ENCODE measurements around the gene SFMBT2.
"Not testable (repeated sequence)": the region's sequence is repeated elsewhere in the genome, so short reads cannot be mapped to it uniquely, and the experiment has no call there.

Gene SFMBT2

DNA sequence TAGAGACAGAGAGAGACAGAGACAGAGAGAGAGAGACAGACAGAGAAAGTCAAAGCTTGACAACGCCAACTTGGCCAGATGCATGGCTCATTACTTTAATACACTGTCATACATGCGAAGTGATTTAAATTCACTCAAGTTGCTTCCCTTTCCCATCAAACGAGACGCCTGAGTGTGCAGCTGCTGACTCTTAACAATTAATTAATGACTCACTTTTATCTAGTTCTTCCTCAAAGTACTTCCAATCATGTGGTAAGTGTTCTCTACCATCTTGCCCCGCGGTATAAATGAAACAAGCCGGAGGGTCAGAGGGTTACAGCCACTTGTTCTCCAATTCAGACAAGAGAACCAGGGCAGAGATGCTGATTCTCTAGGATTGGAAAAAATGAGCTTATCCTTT is 90.8 kb downstream of the SFMBT2 start:
- no peak for DNase-seq (ENCODE audit: low spot score)

DNA sequence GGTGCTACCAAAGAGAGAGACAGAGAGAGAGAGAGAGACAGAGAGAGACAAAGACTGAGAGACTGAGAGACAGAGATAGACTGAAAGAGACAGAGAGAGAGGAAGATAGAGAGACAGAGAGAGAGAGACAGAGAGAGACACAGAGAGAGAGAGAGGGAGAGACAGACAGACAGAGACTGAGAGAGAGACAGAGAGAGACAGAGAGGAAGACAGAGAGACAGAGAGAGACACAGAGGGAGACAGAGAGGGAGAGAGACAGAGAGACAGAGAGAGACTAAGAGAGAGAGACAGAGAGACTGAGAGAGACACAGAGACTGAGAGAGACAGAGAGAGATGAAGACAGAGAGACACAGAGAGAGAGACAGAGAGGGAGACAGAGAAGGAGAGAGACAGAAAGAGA is 91.2 kb downstream of the SFMBT2 start:
- DNase-seq (ENCODE audit: low spot score): no peak

DNA sequence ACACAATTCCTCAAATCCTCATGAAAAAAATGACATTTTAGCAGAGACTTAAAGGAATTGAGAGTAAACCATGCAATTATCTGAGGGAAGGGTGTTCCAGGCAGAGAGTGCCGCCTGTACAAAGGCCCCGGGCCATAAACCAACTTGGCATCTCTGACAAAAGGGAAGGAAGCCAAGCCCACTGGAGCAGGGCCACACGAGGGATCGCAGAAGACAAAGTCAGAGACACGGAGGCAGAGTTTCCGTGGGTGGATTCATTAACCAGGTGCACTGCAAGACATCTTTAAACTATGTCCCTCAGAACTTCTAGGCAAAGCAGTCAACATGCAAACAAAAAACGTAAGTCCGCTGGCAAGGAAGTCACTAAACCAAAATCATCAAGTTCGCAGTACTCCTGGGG is 92.0 kb downstream of the SFMBT2 start:
- DNase-seq (ENCODE audit: low spot score): no peak

DNA sequence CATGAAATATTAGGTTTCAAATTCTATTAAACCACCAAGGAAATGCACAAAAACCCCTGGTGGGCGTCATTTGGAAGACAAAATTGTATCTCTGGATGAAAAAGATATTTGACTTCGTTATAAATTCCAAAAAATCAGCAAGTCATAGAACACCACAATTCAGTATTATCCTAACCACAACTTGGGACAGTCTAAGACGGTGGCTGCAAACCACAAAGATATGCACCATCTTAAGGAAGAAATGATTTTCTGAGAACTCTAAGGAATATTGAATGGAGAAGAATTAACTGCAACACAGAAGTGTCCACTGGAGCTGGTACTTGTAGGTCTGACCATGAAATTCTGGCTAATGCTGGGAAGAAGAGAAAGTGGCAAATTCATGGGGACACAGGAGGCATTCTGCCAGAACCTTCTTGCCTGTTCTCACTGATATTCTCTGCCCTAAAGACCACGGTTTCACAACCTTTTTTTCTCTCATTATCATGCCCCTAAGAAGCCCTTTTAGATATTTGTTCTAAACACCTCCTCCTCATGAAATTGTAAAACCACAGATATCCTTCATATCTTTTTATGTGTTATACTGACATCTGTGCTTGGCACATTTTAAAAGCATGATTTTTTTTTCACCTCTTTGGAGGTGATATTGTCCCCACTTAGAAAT is 92.9 kb downstream of the SFMBT2 start:
- no peak for DNase-seq (ENCODE audit: low spot score)

DNA sequence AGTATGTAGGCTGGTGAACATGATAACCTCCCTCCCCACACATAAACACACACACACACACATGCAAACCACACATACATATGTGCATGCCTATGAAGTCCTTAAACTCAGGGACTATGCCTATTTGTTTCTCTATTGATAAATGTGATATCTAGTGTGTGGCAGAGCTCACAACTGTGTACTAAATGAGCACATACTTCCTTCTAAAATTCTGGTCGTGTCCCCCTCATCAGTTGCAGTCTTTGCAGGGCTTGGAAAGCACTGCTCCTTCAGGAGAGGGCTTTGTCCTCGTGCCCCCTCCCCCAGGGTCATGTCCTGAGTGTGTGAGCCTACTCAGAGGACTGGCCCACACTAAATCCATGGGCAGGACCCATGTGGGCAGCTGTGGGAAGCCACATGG is 94.0 kb downstream of the SFMBT2 start:
- no peak for DNase-seq (ENCODE audit: low spot score)

DNA sequence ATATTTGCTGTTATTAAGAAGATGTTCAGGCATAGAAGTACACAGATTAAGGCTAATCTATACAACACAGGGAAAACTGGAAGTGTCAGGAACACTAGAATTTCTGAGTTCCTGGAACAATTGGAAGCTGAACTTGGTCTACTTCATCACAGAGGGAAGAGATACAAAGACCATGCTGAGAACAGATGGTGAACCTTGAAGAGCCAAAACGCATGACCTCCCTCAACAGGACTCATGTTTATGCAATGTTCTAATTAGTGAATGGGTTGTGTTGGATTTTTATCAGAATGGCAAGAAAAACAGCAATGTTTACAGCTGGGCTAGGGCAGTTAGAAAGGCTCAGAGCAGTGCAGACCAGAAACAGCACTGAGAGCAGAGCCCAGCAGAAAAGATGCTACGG is 94.9 kb downstream of the SFMBT2 start:
- no peak for DNase-seq (ENCODE audit: low spot score)

DNA sequence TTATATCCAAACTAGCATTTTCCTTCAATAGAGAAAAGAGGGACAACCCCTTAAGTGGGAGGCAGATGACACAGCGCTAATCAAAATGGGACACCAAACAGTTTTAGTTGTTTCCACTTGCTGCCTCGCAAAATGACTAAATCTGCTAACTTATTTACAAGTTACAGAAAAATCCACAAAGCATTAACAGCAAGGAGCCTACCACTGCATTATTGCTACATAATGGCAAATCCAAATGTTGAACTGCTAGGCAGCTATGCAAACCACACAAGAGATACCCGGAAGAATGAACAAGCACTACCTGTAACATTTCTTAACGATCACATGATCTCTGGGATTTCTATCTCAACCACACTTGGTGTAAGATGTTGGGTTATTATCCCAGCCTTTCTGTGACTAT is 96.7 kb downstream of the SFMBT2 start:
- no peak for DNase-seq (ENCODE audit: low spot score)

DNA sequence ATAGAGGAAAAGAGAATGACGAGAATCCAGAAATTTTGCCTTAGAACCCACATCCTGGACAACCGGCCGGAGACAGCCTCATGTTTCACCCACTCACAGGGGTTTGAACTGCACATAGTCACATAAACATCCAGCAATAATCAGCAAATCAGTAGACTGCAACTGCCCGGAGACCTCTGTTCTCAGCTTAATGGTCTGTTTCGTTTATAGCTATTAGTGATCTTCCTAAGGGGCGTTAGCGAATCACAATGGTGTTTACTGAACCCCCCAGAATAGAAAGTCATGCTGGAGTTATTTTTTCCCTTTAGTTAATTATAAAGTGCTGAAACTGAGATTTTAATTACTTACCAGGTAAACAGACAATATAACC is 98.4 kb downstream of the SFMBT2 start:
- no peak for DNase-seq (ENCODE audit: low spot score)

DNA sequence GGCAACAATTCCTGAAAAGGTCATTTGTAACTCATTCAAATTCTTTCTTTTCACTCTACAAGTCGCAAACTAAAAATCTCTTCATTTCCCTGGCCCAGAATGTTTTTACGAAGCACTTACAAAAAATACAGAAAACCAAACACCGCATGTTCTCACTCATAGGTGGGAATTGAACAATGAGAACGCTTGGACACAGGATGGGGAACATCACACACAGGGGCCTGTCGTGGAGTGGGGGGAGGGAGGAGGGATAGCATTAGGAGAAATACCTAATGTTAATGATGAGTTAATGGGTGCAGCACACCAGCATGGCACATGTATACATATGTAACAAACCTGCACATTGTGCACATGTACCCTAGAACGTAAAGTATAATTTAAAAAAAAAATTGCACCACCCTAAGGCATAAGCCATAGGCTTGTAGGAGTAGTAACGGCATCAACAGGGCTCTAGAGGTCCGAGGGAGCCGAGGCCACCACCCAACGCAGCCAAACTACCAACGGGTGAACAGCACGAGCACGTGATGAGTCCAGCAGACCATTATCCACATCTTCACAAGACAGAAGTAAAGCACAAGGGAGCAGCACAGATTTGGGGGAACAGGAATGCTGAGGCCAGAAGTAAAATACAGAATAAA is 98.9 kb downstream of the SFMBT2 start:
- DNase-seq (ENCODE audit: low spot score): not testable (repeated sequence)

DNA sequence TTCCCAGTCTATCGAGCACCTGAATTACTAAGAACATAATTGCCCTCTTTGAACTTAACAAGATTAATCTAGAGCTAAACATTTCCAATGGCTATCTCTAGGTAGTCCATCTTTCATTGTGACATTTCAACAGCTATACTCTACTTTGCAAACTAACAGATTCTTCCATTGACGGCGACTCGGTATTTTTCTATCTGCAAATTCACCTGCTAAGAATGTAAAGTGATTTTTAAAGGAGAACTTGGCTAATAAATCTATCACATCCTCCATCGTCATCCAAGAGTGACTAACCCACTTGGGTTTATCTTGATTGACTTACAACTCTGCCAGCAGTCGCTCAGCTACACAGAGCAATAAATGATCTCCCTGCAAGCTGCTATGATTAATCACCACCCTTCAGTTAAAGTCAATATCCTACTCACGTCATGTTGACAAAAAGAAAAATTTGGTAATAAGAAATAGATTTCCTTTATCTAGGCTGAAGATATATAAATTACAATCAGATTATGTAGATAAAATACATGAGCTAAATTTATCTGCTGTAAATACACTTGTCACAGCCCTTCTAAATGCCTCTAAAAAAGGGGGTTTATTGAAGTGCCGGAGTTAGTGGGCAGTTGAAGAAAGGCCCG is 99.5 kb downstream of the SFMBT2 start:
- DNase-seq (ENCODE audit: low spot score): no peak

DNA sequence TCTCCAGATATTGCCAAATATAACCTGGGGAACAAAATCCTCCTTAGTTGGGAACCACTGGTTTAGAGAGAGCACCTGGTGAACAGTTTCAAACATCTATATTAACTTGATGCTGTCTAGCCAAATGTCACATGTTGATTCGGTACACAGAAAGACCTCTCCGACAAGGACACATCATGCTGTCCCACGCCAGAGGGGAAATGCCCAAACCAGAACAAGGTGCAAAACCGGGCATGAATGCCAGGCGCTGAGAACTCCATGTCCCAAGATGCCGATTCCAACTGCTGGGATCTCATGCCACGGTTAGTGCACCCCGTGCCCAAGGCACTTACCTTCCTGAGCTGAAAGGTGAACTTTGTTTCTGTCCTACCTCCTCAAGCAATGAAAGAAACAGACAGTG is 100.8 kb downstream of the SFMBT2 start:
- no peak for DNase-seq (ENCODE audit: low spot score)

DNA sequence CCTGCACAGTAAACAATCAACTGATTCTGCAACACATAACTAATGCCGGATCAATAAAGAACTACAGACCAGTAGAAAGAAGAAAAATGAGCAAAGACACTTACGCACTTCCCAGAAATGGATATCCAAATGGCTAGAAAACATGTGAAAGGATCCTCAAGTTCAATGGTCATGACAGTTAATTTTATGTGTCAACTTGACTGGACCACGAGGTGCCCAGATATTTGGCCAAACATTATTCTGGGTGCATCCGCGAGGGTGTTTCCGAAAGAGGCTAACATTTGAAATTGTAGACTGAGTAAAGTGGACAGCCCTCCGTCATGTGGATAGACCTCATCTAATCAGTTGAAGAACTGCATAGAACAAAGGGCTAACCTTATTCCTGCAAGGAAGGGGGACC is 102.0 kb downstream of the SFMBT2 start:
- DNase-seq (ENCODE audit: low spot score): no peak

DNA sequence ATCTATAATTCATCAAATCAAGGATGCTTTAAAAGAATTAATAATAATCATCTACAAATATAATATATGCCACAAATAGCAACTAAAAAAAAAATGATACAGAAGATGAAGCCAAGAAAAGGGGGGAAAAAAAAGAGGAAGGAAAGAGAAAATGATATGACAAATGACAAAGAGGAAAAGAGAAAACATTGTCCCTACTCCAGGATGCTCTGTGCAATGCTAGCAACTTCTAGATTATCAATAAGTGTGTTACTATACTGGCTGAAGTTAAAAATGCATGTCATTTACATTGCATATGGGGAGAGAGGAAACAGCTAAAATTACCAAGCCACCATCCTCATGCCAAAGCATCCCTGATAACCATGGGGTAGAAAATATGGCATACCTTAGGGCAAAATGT is 104.2 kb downstream of the SFMBT2 start:
- DNase-seq (ENCODE audit: low spot score): no peak

DNA sequence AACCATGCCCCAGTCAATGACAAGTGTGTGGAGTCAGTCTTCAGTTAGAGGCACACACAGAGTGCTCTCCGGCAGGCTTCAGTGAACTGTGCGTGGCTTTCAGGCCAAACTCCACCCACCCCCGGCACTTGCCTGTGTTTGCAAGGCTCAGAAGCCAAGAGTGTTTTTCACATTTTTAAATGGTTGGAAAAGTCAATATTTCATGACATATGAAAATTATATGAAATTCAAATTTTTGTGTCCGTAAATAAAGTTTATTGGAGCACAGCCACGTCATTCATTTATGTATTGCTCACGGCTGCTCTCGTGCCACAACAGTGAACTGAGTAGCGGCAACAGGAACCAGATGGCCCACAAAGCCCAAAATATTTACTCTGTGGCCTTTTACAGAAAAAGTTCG is 104.7 kb downstream of the SFMBT2 start:
- no peak for DNase-seq (ENCODE audit: low spot score)

DNA sequence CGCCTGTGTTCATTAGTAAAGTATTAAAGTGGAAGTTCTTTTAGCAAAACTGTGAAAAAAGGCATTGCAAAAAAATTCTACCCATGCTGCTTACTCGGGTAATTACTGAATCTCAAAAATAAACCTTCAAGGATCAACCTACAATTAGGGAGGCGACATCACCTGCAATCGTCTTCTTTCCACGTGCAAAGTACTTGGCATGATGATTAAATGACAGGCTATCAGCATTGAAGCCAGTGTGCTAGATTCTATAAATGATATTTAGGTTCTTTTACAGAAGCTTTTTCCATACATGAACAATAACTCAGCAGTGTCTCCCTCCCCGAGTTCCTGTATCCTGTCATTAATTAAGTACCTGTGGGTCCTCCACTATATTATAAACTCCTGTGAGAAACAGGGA is 105.8 kb downstream of the SFMBT2 start:
- DNase-seq (ENCODE audit: low spot score): no peak

DNA sequence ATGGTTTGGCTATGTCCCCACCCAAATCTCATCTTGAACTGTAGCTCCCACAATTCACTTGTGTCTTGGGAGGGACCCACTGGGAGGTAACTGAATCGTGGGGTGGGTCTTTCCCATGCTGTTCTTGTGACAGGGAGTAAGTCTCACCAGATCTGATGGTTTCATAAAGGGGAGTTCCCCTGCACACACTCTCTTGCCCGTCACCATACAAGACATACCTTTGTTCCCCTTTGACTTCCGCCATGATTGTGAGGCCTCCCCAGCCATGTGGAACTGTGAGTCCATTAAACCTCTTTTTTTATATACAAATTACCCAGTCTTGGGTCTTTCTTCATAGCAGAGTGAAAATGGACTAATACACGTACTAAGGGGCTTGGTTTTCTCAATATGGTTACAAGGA is 106.7 kb downstream of the SFMBT2 start:
- no peak for DNase-seq (ENCODE audit: low spot score)

DNA sequence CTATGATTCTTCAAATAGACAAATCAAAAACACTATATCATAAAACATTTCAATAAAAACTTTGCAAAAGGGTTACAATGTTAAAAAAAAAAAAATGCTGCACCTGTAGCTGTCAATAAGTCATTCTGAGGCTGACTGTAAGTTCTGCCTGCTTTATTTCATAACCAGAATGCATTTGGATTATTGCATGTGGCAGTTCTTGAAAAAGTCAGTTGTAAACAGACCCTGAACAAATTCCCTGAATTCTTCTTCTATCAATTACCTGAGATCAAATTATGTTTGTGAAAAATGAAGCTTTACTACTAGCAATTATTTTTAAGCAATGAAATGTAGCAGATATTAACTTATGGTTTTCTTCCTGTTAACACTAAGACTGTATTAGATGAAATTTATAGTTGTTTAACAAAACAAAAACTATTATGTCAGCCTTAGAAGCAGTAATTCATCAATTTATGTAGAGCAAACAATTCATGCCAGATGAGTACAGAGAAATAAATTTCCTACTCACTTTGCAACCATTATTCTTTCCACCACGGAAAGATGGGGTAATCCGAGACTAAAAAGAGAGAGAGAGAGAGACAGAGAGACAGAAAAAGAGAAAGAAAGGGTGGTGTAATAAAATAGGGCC is 107.8 kb downstream of the SFMBT2 start:
- DNase-seq (ENCODE audit: low spot score): no peak

DNA sequence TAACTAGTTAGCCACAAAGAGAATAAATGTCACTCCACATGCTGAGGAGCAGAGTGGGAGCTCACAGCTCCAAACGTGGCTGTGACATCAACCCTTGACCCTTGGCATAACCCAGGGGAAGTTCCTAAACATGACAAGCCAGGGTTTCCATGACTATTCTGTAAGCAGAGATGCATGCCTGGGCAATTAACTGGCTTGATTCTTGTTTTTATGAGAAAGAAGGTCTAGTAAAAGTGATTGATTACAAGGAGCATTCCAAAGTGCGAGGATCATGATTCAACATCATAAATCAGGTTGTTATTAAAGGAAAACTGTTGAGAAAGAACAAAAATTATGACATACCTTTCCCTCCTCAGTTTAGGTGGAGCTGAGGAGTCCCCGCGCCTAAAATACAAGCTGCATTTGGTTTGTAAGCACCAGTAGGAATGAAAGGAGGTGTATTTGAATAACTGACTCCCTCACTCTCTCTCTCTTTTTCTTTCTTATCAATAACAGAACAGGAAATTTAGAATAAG is 108.4 kb downstream of the SFMBT2 start:
- DNase-seq (ENCODE audit: low spot score): no peak

DNA sequence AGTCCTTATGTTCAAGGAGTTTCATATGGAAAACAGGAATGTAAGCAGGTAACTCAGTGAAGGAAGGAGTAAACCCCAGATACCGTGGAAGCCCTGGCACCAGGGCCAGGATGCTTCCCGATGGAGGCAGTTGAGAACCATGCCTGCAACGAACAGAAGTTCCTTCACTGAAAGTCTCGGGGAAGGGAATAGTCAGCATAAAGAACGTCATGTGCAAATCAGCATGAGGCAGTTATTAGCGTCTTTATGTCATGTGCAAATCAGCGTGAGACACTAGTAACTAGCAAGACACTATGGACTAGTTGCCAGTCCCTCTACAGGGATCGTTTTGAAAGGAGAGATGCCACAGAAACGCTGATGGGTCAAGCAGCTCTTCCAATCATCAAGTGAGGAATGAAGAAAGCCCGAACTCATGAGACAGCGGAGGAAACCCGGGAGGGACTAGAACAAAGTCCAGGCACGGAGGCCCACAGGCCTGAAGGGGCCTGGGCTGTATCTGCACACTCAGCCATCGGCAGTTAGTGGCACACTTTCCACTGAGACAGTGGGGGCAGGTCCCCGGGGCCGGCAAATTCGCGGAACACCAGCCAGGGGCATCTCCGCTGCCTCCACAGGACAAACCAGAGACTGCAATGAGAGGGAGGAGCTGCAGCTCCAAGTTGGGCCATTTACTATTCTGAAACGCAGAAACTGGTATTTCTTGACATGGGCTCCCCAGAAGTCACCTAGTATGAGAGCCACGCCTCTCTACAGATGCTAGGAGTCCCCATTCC is 109.6 kb downstream of the SFMBT2 start:
- DNase-seq (ENCODE audit: low spot score): no peak

DNA sequence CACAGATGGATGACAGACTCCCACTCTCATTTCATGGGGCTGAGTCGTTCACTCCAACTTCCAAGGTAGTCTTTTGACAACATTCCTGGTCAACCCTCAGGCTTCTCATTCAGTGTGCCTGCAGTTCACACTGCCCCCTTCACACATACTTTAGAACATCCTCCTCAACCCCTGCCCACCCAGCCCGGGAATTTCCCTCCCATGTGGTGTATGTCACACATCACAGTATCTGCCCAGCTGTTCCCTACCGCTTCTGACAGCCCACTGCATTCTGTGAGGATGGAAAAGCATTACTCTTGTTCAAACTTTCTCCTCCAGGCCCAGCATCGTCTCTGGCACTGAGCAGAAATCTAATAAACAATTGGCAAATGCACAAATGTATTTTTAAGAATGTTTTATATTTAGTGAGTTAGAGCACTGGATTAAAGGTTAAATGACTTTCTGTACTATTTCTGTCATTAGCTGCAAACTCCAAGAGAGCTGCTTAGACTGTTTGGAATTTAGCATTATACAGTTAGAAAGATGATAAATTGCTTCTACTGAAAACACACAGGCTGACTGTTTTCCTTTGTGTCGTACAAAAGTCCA is 110.4 kb downstream of the SFMBT2 start:
- no peak for DNase-seq (ENCODE audit: low spot score)

DNA sequence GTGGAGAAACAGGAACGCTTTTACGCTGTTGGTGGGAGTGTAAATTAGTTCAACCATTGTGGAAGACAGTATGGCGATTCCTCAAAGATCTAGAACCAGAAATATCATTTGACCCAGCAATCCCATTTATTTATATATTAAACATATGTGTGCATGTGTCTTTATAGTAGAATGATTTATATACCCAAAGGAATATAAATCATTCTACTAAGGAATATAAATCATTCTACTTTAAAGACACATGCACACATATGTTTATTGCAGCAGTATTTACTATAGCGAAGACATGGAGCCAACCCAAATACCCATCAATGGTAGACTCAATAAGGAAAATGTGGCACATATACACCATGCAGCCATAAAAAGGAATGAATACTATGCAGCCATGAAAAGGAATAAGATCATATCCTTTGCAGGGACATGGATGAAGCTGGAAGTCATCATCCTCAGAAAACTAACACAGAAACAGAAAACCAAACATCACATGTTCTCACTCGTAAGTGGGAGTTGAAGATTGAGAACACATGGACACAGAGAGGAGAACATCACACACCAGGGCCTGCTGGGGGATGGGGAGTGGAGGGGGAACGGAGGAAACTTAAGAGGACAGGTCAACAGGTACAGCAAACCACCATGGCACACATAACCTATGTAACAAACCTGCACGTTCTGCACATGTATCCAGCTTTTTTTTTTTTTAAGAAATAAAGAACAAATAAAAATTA is 111.1 kb downstream of the SFMBT2 start:
- DNase-seq (ENCODE audit: low spot score): not testable (repeated sequence)
